ENCODE data around the gene TTLL12.

The TTLL12 gene

DNA sequence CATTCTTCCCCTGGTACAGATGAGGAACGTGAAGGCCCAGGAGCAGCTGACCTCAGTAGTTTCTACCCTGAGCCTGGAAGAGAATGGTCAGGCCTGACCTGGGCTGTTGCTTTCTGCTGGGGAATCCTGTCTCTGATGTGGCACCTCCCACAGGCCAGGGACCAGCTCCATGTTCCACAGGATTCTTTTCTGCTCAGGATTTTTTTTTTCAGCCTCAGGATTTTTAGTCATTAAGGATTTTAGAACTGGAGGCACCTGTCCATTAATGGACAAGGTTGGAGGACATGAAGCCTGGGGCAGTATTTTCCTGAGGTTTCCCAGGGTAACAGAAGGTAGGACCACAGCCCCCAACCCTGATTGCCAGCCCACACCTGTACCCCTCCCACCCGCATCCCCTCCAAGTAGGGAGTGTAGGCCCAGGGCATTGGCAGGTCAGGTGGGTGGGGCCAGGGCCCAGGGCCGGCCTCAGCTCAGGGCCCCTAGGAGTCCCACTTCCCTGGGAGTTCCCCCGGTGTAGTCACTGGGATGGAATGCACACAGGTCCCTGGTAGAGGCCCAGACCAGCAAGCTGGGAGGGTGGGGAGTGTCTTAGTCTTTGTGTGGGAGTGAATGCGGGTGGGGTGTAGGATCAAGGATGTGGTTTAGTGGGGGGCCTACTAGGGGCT, 60.3 kb downstream of the TTLL12 start:
- no peaks in the 10 kb centered on the region for H3K36me3 ChIP-seq (ENCODE audit: control insufficient read depth, insufficient read depth, low read length)
- no peak overlapping the region for H3K9ac ChIP-seq (ENCODE audit: low read depth, low read length)

DNA sequence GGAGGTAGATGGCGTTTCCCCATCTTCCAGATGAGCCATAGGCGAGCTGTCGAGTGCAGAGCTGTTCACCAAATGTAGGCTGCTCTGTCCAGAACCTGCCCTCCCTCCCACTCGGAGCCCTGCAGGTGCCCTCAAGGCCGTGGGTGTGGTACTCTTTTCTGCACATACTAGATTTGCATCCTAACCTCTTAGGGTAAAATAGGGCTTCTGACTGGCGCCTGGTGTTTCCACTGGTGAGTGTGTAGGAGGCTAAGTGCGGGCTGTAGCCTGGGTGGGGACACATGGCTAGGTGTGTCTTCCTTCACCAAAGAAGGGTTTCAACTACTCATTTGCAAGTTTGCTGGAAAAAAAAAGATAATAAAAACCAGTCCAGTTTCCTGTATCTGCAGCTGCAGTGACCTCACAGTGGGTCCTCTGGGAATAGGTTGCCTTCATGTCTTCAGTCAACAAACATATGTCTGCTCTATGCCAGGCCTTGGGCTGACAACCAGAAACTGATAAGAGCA, 67.9 kb downstream of the TTLL12 start:
- H3K9me3 ChIP-seq (ENCODE audit: control insufficient read depth, insufficient read depth, low read length) = no peaks in the 10 kb centered on the region
- H3K27me3 ChIP-seq (ENCODE audit: control insufficient read depth, insufficient read depth, low read length) = no peaks in the 10 kb centered on the region
- H3K4me3 ChIP-seq (ENCODE audit: low read depth, low read length) = no peak overlapping the region
- peaks cover 6% of the 10 kb centered on the region for H3K4me1 ChIP-seq (ENCODE audit: control insufficient read depth, insufficient read depth, low read length)
- no peak overlapping the region for H3K9ac ChIP-seq (ENCODE audit: low read depth, low read length)
- H3K36me3 ChIP-seq (ENCODE audit: control insufficient read depth, insufficient read depth, low read length) = no peaks in the 10 kb centered on the region

More for the DNA sequence above, 60.3 kb downstream of the TTLL12 start:
- Histone ChIP-seq H3K4me1 (ENCODE audit: control insufficient read depth, insufficient read depth, low read length) (peaks cover 4% of the 10 kb centered on the region), H3K4me3 (ENCODE audit: low read depth, low read length) (no peak overlapping the region), H3K9me3 (ENCODE audit: control insufficient read depth, insufficient read depth, low read length) (no peaks in the 10 kb centered on the region), H3K27me3 (ENCODE audit: control insufficient read depth, insufficient read depth, low read length) (no peaks in the 10 kb centered on the region)

DNA sequence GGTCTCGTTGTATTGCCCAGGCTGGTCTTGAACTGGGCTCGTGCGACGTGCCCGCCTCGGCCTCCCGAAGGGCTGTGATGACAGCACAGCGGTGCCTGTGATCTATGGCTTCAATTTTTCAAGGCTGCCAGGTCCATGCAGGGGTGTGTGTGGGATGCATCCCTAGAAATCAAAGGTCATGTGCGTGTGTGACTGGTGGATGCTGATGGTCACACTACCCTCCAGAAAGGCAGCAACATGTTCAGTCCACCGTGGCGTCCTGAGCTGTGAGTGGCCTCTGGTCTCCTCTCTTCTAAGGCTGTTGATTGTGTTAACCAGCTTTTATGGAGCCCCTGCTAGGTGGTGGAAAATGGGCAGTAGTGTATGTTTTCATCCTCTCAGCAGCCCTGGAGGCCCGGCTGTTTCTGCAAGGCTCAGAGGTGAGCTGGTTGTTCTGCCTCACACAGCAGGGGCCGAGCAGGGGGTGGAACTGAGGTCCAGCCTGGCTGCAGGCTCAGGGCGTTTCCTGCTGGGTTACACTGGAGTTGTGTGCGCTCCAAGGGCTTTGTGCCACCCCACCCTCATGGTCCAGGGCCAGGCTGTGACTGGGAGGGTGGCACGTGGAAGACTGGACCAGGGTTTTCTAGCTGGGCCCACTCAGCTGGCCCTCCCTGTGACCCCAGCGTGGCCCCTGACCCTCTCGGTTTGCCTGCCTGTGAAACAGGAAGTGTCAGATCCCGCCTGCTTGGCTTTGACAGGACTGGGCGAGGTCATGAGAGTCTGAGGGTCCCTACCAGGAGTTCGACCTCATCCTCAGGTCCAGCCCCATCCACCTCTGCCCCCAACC, 68.7 kb downstream of the TTLL12 start:
- H3K4me1 ChIP-seq (ENCODE audit: control insufficient read depth, insufficient read depth, low read length) = peaks cover 6% of the 10 kb centered on the region
- no peak overlapping the region for H3K4me3 ChIP-seq (ENCODE audit: low read depth, low read length)
- no peaks in the 10 kb centered on the region for H3K36me3 ChIP-seq (ENCODE audit: control insufficient read depth, insufficient read depth, low read length)
- H3K9me3 ChIP-seq (ENCODE audit: control insufficient read depth, insufficient read depth, low read length) = no peaks in the 10 kb centered on the region
- no peak overlapping the region for H3K9ac ChIP-seq (ENCODE audit: low read depth, low read length)
- peaks cover 2% of the 10 kb centered on the region for H3K27me3 ChIP-seq (ENCODE audit: control insufficient read depth, insufficient read depth, low read length)

DNA sequence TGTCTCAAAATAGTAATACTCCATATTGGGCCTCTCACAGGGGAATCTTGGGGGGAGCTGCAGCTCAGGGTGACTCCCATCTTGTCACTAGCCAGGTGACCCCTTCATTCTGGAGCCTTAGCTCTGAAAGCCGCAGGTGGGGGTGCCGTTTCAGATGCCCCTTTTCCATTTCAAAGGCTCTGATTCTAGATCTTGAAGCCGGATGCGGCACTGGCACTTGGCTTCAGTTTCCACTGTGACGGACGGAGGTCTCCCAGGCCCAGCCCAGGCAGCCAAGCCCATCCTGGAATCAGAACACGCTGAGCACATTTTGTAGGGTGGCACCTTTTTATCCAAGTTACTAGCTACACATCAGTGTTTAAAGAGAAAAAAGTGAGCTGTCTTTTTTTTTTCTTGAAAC, 70.0 kb downstream of the TTLL12 start:
- Histone ChIP-seq H3K27me3 (ENCODE audit: control insufficient read depth, insufficient read depth, low read length) (peaks cover 10% of the 10 kb centered on the region), H3K36me3 (ENCODE audit: control insufficient read depth, insufficient read depth, low read length) (no peaks in the 10 kb centered on the region)

More for the DNA sequence above, 70.0 kb downstream of the TTLL12 start:
- H3K4me3 ChIP-seq (ENCODE audit: low read depth, low read length) = no peak overlapping the region
- H3K4me1 ChIP-seq (ENCODE audit: control insufficient read depth, insufficient read depth, low read length) = peaks cover 6% of the 10 kb centered on the region
- H3K9me3 ChIP-seq (ENCODE audit: control insufficient read depth, insufficient read depth, low read length) = no peaks in the 10 kb centered on the region
- no peak overlapping the region for H3K9ac ChIP-seq (ENCODE audit: low read depth, low read length)
